GM12875 (cell line): Measurements from ENCODE around the gene KRR1.
"Not testable (repeated sequence)": the region's sequence is repeated elsewhere in the genome, so short reads cannot be mapped to it uniquely, and the experiment has no call there.

Source experiments
- H3K4me3 ChIP-seq: one replicate; pipeline ENCODE4 v1.5.1; 2011; ENCODE audit warnings: low read depth, low read length, control low read depth
- CTCF ChIP-seq: IDR thresholded peaks from 2 replicates; pipeline ENCODE4 v1.5.1; 2011; ENCODE audit warnings: low read depth, mild to moderate bottlenecking, control low read depth, inconsistent platforms, low read length, moderate library complexity, borderline replicate concordance; ENCODE audit not compliant: insufficient read depth

The KRR1 gene

DNA sequence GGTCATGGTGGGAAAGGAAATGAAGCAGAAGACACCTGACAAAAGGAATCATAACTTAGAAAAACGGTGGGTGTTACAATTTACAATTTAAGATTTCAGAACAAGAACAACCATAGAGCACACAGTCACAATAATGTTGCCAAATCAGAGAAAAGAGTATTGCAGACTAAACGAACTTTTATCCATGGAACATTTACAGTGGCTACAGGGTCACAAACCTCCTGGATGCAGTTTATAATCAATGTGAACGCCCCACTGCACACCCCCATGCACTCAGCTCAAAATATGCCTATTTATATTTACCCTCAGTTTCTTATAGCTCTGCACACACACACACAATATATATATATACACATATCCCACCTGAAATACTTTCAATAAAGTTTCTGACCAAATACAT lies 8.0 kb downstream of the KRR1 start:
- no peak overlapping the region for H3K4me3 ChIP-seq
- no peak for TF ChIP-seq CTCF

- no peak overlapping the region for H3K4me3 ChIP-seq
- TF ChIP-seq CTCF: no peak
Observed at GRCh38 chr12:75491169-75491568, 20.2 kb downstream of the KRR1 start.

DNA sequence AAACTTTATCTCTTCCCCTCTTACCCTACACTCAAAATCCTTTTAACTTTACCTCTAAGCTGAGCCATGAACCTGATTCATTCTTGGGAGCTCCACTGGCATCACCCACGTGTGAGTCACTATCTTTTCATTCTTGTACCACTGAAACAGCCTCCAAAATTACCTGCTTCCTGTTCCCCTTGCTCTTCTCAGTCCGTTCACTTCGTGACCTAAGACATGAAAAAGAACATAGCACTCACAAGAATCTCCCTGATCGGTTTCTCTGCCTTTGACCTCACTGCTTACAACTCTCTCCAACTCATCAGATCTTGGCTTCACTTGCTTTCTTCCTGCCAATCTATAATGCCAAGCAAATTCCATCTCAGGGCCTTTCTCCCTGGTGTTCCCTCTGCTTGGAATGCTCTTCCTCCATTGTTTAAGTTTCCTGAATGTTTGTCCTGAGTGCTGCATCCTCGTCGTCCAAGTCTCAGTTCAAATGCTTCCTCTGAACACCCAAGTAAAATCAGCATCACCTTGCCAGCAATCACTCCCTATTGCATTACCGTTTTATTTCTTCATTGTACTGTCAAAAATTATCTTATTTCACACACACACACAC lies 21.7 kb downstream of the KRR1 start:
- H3K4me3 ChIP-seq: no peak overlapping the region

DNA sequence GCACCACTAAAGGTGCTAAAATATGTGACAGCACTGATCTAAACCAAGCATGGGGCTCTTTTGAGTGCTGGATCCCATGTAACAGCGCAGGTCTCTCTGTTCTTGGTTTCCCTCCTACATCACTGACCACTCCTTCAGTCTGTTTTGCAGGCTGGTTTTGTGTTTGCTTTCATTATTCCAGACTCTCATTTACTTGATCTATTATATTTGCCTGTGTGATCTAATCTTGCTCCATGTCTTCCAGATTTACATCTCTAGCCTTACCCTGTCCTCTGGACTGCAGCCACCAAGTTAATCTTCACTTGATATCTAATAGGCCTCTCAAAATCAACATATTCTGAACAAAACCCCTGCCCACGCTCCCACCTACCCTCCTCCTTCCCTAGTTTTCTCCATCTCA lies 22.2 kb downstream of the KRR1 start:
- H3K4me3 ChIP-seq: no peak overlapping the region
- no peak for TF ChIP-seq CTCF

More for the DNA sequence above, 21.7 kb downstream of the KRR1 start:
- no peak for TF ChIP-seq CTCF

- TF ChIP-seq CTCF: peak; percentile 43; the same call in 1 of the 2 replicates
- no peak overlapping the region for H3K4me3 ChIP-seq
Observed at GRCh38 chr12:75488553-75488952, 22.9 kb downstream of the KRR1 start.

- H3K4me3 ChIP-seq: no peak overlapping the region
- TF ChIP-seq CTCF: no peak
Observed at GRCh38 chr12:75487308-75487707, 24.1 kb downstream of the KRR1 start.

- not testable (repeated sequence) for H3K4me3 ChIP-seq
Observed at GRCh38 chr12:75484450-75484849, 27.0 kb downstream of the KRR1 start.

GRCh38 chr12:75483431-75483830 lies 28.0 kb downstream of the KRR1 start:
- TF ChIP-seq CTCF: no peak
- H3K4me3 ChIP-seq: no peak overlapping the region
